ENCODE results near the gene CCSER1.

DNA sequence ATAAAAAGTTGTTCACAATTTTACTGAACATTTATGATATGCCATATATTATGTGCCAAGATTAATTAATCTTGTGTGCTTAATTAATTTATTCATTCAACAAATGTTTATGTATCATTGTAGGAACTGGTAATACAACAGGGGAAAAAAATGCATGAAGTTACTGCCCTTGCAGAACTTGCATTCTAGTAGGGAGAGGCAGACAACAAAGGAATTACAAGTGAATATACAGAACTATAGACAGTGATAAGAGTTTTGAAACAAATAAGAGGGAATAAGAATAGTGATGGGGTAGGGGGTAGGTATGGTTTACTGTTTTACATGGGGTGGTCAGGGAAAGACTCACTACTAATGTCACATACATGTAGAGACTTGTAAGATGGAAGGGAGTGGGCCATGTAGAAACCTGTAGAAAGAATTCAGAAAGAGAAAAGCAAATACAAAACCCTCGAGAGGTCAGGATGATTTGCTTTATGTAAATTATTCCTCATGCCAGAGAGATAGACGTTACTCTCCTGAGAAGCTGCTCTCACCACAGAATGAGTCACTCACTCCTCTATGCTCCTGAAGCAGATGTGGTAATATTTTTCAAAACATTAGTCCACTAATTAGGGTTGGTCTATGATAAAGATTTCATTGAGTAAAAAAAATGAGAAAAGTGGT lies 1321.6 kb downstream of the CCSER1 start:
- TF ChIP-seq, protein P1, sequence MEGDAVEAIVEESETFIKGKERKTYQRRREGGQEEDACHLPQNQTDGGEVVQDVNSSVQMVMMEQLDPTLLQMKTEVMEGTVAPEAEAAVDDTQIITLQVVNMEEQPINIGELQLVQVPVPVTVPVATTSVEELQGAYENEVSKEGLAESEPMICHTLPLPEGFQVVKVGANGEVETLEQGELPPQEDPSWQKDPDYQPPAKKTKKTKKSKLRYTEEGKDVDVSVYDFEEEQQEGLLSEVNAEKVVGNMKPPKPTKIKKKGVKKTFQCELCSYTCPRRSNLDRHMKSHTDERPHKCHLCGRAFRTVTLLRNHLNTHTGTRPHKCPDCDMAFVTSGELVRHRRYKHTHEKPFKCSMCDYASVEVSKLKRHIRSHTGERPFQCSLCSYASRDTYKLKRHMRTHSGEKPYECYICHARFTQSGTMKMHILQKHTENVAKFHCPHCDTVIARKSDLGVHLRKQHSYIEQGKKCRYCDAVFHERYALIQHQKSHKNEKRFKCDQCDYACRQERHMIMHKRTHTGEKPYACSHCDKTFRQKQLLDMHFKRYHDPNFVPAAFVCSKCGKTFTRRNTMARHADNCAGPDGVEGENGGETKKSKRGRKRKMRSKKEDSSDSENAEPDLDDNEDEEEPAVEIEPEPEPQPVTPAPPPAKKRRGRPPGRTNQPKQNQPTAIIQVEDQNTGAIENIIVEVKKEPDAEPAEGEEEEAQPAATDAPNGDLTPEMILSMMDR (IDR thresholded peaks at IDR 0.05; ENCODE audit: low read depth, low read length, poor library complexity, severe bottlenecking): no peak
- no peak for TF ChIP-seq EZH2phosphoT487 (IDR thresholded peaks at IDR 0.05; ENCODE audit: borderline replicate concordance, low read length)
